Gastrocnemius medialis (tissue), 4 donors: ENCODE data around the gene ANTXR1.

Experiments
- POLR2A ChIP-seq, 2 donors: fragments of 450-650 bp; IDR thresholded peaks; one replicate each; pipeline ENCODE4 v1.6.1; 2017; ENCODE audit warnings: antibody characterized with exemption in 2 of 2, mild to moderate bottlenecking in 2 of 2, moderate library complexity in 2 of 2
- TF ChIP-seq, protein P1 (sequence below), 5 experiments: fragments of 450-650 bp in 3 of 5; fragments of 200-600 bp in 2 of 5; sonication (generic) in 2 of 5; IDR thresholded peaks in 4 of 5; conservative IDR thresholded peaks in 1 of 5; 1 replicate in 4 of 5; 2 replicates in 1 of 5; pipeline ENCODE4 v1.5.1; 2016 to 2019; ENCODE audit warnings: antibody characterized with exemption in 5 of 5, mild to moderate bottlenecking in 3 of 5, moderate library complexity in 3 of 5

DNA sequence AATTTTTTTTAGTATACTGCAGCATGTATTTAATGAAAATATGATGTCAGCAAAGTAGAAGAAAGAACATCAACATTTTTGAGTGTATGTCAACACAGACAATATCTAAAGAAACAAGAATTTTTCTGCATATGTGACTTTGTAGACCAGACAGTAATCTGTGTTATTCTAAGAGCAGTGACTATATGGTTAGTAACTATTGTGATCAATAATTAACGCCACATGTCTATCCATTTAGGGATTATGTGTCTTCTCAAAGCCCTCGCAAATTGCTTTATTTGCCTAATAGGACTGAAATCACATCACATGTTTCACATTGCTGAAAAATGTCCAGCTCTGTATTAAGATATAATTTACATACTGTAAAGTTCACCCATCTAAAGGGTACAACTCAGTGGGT, 266.2 kb downstream of the ANTXR1 start:
- no peak for TF ChIP-seq POLR2A (IDR thresholded peaks at IDR 0.05)
- TF ChIP-seq, protein P1, sequence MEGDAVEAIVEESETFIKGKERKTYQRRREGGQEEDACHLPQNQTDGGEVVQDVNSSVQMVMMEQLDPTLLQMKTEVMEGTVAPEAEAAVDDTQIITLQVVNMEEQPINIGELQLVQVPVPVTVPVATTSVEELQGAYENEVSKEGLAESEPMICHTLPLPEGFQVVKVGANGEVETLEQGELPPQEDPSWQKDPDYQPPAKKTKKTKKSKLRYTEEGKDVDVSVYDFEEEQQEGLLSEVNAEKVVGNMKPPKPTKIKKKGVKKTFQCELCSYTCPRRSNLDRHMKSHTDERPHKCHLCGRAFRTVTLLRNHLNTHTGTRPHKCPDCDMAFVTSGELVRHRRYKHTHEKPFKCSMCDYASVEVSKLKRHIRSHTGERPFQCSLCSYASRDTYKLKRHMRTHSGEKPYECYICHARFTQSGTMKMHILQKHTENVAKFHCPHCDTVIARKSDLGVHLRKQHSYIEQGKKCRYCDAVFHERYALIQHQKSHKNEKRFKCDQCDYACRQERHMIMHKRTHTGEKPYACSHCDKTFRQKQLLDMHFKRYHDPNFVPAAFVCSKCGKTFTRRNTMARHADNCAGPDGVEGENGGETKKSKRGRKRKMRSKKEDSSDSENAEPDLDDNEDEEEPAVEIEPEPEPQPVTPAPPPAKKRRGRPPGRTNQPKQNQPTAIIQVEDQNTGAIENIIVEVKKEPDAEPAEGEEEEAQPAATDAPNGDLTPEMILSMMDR (IDR thresholded peaks at IDR 0.05 in 4 of 5, conservative IDR thresholded peaks at IDR 0.05 in 1 of 5) = no peak
